Upper lobe of left lung (tissue), 6 donors: ENCODE results near the gene ITIH2. TPM values are rescaled to one million over a fixed set of nuclear protein-coding genes. Genes with fewer than 3 reads are reported as not detected.
A peak's percentile ranks its signal among the peaks of the same experiment; 100 is the strongest.

ENCODE experiments used
- ATAC-seq, 2 donors: fragments of 200-7000 bp; cut with Tn5 transposase; one replicate each; pipeline ENCODE4 v1.9.1; 2022; ENCODE audit warnings: mild to moderate bottlenecking in 2 of 2, moderate library complexity in 2 of 2; ENCODE audit not compliant: low FRiP score in 2 of 2
- DNase-seq, 2 donors: peaks; one replicate each; pipeline ENCODE4 v3.0.0-alpha.2; 2019 to 2020
- H3K27ac ChIP-seq, 4 donors: fragments of 200-600 bp; sonication (generic); one replicate each; pipeline ENCODE4 v1.5.1; 2016 to 2019
- H3K27me3 ChIP-seq, 4 donors: fragments of 200-600 bp; sonication (generic); one replicate each; pipeline ENCODE4 v1.5.1; 2017 to 2019
- H3K36me3 ChIP-seq, 4 donors: fragments of 200-600 bp; sonication (generic); one replicate each; pipeline ENCODE4 v1.5.1; 2016 to 2019
- H3K4me1 ChIP-seq, 4 donors: fragments of 200-600 bp; sonication (generic); one replicate each; pipeline ENCODE4 v1.5.1; 2018 to 2019
- H3K4me3 ChIP-seq, 4 donors: fragments of 200-600 bp; sonication (generic); one replicate each; pipeline ENCODE4 v1.5.1; 2017 to 2019; ENCODE audit warnings: mild to moderate bottlenecking in 2 of 4, moderate library complexity in 1 of 4
- H3K9me3 ChIP-seq, 4 donors: fragments of 200-600 bp; sonication (generic); one replicate each; pipeline ENCODE4 v1.5.1; 2018 to 2019
- EP300 ChIP-seq, 4 donors: sonication (generic); formaldehyde crosslinking; IDR thresholded peaks; one replicate each; pipeline ENCODE4 v1.5.1; 2017; ENCODE audit warnings: antibody characterized with exemption in 4 of 4, control low read depth in 2 of 4
- POLR2A ChIP-seq, 4 donors: fragments of 450-650 bp; IDR thresholded peaks; one replicate each; pipeline ENCODE4 v1.5.1; 2016 to 2017; ENCODE audit warnings: antibody characterized with exemption in 4 of 4, mild to moderate bottlenecking in 2 of 4
- POLR2AphosphoS5 ChIP-seq, 2 donors: sonication (generic); formaldehyde crosslinking; IDR thresholded peaks; one replicate each; pipeline ENCODE4 v1.5.1; 2017; ENCODE audit warnings: antibody characterized with exemption in 2 of 2
- WGBS, 2 donors: methylation state at CpG; one replicate each; pipeline ENCODE4 v1.1.5; 2017 to 2018; 5-methylcytosine and 5-hydroxymethylcytosine counted together
- total RNA-seq, 6 donors: library from RNA; depleted of rRNA in 4 of 6; stranded (reverse); fragments of >200 nt in 4 of 6; gene quantifications; one replicate each; pipeline versions ENCODE4 v1.1.0 to v1.2.1, GENCODE V29; 2016 to 2021
- TF ChIP-seq, protein P1 (sequence below), 6 experiments: fragments of 450-650 bp in 4 of 6; fragments of 200-600 bp in 2 of 6; sonication (generic) in 2 of 6; IDR thresholded peaks; one replicate each; pipeline ENCODE4 v1.5.1; 2016 to 2019; ENCODE audit warnings: antibody characterized with exemption in 6 of 6
- donor health status: DM: no; HTN: no; CAD: no; lungs with moderate emphysema.
- donor health status: DM: no; HTN: yes; CAD: no; lungs with severe emphysema.

Gene ITIH2
- total RNA-seq, 6 donors from 2014 or later: 0.61 to 1.5 (median 0.61) TPM; not detected in 3

GRCh38 chr10:7787150-7787856 lies 84.2 kb downstream of the ITIH2 start:
- Histone ChIP-seq H3K4me3 (peak overlapping the region; percentile 67 to 91 (median 77)), H3K9me3 (no peaks in the 10 kb centered on the region), H3K36me3 (no peaks in the 10 kb centered on the region), H3K4me1 (peaks cover 22 to 46% (median 27%) of the 10 kb centered on the region in 4 donors), H3K27ac (peak overlapping the region; percentile 77 to 92 (median 85)), H3K27me3 (no peaks in the 10 kb centered on the region)
- DNase-seq (peak in 1 of 2 donors; percentile 90), ATAC-seq (peak; percentile 35 to 51)
- no peak for TF ChIP-seq POLR2AphosphoS5 (IDR thresholded peaks at IDR 0.05)
- TF ChIP-seq EP300 (IDR thresholded peaks at IDR 0.05): no peak
- TF ChIP-seq, protein P1, sequence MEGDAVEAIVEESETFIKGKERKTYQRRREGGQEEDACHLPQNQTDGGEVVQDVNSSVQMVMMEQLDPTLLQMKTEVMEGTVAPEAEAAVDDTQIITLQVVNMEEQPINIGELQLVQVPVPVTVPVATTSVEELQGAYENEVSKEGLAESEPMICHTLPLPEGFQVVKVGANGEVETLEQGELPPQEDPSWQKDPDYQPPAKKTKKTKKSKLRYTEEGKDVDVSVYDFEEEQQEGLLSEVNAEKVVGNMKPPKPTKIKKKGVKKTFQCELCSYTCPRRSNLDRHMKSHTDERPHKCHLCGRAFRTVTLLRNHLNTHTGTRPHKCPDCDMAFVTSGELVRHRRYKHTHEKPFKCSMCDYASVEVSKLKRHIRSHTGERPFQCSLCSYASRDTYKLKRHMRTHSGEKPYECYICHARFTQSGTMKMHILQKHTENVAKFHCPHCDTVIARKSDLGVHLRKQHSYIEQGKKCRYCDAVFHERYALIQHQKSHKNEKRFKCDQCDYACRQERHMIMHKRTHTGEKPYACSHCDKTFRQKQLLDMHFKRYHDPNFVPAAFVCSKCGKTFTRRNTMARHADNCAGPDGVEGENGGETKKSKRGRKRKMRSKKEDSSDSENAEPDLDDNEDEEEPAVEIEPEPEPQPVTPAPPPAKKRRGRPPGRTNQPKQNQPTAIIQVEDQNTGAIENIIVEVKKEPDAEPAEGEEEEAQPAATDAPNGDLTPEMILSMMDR (IDR thresholded peaks at IDR 0.05): no peak
- TF ChIP-seq POLR2A (IDR thresholded peaks at IDR 0.05): no peak
- WGBS, 2 donors: 2 to 17% methylated on average over 5 to 15 of the region's 26 CpGs

GRCh38 chr10:7787857-7788638 lies 84.9 kb downstream of the ITIH2 start, which contains the start of the genes ATP5F1C and KIN:
Gene ATP5F1C (plus strand): TSS chr10:7788177. CDS start chr10:7788208, 31 bp downstream.
Gene KIN (minus strand): TSS chr10:7787993. CDS start chr10:7787933, 60 bp downstream.
- Histone ChIP-seq H3K9me3 (no peaks in the 10 kb centered on the region), H3K36me3 (no peaks in the 10 kb centered on the region), H3K4me3 (peak within 1 kb of the TSS; percentile 67 to 91 (median 80)), H3K4me1 (peaks cover 24 to 51% (median 27%) of the 10 kb centered on the region in 4 donors), H3K27ac (peak within 1 kb of the TSS; percentile 77 to 92 (median 85)), H3K27me3 (no peaks in the 10 kb centered on the region)
- DNase-seq (peak; percentile 98 to 99), ATAC-seq (peak; percentile 98)
- WGBS, 2 donors: 0 to 1% methylated on average over 29 to 39 of the region's 59 CpGs
- TF ChIP-seq POLR2A (IDR thresholded peaks at IDR 0.05) (peak in 3 of 4 donors; percentile 67 to 89 (median 87)), POLR2AphosphoS5 (IDR thresholded peaks at IDR 0.05) (peak; percentile 83 to 86), EP300 (IDR thresholded peaks at IDR 0.05) (no peak)

DNA sequence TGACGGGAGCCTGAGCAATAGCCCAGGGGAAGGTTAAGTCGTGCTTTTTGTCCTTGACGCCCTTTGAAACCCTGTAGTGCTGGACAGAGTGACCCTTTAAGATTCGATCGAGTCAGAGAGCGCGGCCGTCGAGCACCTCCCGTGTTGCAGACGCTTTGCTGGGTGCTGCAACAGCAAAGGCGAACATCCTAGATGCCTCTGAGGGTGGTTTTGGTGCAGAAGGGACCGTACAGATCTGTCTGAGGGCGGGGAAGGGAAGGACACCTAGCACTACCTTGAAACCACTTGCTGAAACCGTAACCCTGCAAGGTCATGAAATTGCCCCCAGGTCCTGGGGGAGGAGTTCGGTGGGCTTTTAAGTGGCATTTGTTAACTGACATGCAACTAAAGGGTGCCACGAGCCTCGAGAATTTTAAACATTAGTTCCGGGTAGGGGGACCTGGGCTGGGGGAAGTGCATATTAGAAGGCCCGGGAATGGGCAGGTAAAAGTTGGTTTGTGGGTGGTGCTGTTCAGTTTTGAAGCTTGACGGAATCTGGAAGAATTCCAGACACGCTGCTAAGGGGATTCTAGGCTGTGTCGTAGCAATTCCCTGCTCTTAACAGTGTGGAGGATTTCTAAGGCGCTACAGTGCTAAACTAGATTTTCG lies 85.6 kb downstream of the ITIH2 start:
- Histone ChIP-seq H3K4me3 (peak overlapping the region; percentile 67 to 91 (median 80)), H3K27ac (peak overlapping the region; percentile 77 to 92 (median 85)), H3K4me1 (peaks cover 24 to 54% (median 27%) of the 10 kb centered on the region in 4 donors), H3K9me3 (no peaks in the 10 kb centered on the region), H3K36me3 (no peaks in the 10 kb centered on the region), H3K27me3 (no peaks in the 10 kb centered on the region)
- 2 to 6% methylated on average over 13 to 22 of the region's 25 CpGs for WGBS, 2 donors
- ATAC-seq (peak in 1 of 2 donors; percentile 2), DNase-seq (peak; percentile 37 to 41)
- TF ChIP-seq, protein P1 (IDR thresholded peaks at IDR 0.05): no peak
- no peak for TF ChIP-seq POLR2A (IDR thresholded peaks at IDR 0.05)

GRCh38 chr10:7789390-7789789 lies 86.3 kb downstream of the ITIH2 start:
- H3K9me3 ChIP-seq: no peaks in the 10 kb centered on the region
- ATAC-seq (no peak), DNase-seq (no peak)
- peaks cover 24 to 54% (median 27%) of the 10 kb centered on the region in 4 donors for H3K4me1 ChIP-seq
- 40 to 43% methylated on average over 3 of the region's 3 CpGs for WGBS, 2 donors
- no peaks in the 10 kb centered on the region for H3K27me3 ChIP-seq
- peak overlapping the region in 3 of 4 donors; percentile 67 to 91 (median 75) for H3K4me3 ChIP-seq
- H3K36me3 ChIP-seq: no peaks in the 10 kb centered on the region
- H3K27ac ChIP-seq: peak overlapping the region in 1 of 4 donors; percentile 79
- TF ChIP-seq EP300 (IDR thresholded peaks at IDR 0.05) (no peak), POLR2AphosphoS5 (IDR thresholded peaks at IDR 0.05) (no peak), POLR2A (IDR thresholded peaks at IDR 0.05) (no peak)
- TF ChIP-seq, protein P1 (IDR thresholded peaks at IDR 0.05): no peak
